Esophagus squamous epithelium (tissue), 4 donors: ENCODE results near the gene B3GNT3.

Experiments used
- CTCF ChIP-seq, 6 experiments: fragments of 450-650 bp in 4 of 6; fragments of 200-600 bp in 2 of 6; sonication (generic) in 2 of 6; IDR thresholded peaks; one replicate each; pipeline ENCODE4 v1.5.1; 2016 to 2019; ENCODE audit warnings: antibody characterized with exemption in 6 of 6, mild to moderate bottlenecking in 4 of 6, moderate library complexity in 4 of 6
- POLR2A ChIP-seq, 4 donors: fragments of 450-650 bp; IDR thresholded peaks; one replicate each; pipeline ENCODE4 v1.6.1; 2017; ENCODE audit warnings: antibody characterized with exemption in 4 of 4, mild to moderate bottlenecking in 4 of 4, moderate library complexity in 3 of 4

- TF ChIP-seq POLR2A (IDR thresholded peaks at IDR 0.05) (no peak), CTCF (IDR thresholded peaks at IDR 0.05) (no peak)
These were observed 10.5 kb downstream of the B3GNT3 start for GRCh38 chr19:17805427-17805826.
